ENCODE measurements around the gene HOXA1. TPM values are rescaled to one million over a fixed set of nuclear protein-coding genes. Genes with fewer than 3 reads are reported as not detected.
"Not testable (repeated sequence)": the region's sequence is repeated elsewhere in the genome, so short reads cannot be mapped to it uniquely, and the experiment has no call there.

Gene HOXA1
- total RNA-seq, 2 experiments from 2014 or later = 0.24 to 0.35 TPM

DNA sequence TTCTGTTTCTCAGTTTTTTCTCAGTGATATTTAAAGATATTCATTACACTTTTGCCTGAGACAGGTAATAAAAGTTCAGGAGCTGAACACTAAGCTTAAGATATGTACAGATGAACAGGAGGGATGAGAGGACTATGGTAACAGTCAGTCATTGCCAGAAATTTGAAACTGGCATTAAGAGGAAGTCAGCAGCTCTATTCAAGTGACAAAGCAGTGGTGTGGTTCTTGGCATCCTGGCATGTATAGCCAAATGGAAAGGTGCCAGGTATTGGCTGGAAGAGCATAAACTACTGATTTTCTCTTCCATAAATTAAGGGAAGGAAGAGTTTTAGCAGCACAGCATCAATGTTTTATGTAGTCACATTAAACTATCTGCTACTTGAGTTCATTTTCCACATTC, 22.7 kb downstream of the HOXA1 start:
- H3K27me3 Mint-ChIP-seq = peaks cover 8% of the 10 kb centered on the region
- H3K9me3 Mint-ChIP-seq = no peaks in the 10 kb centered on the region
- H3K36me3 Mint-ChIP-seq = no peaks in the 10 kb centered on the region
- no peaks in the 10 kb centered on the region for H3K4me1 Mint-ChIP-seq
- no peak overlapping the region for H3K4me3 Mint-ChIP-seq
- no peak for DNase-seq
- no peak overlapping the region for H3K27ac Mint-ChIP-seq

DNA sequence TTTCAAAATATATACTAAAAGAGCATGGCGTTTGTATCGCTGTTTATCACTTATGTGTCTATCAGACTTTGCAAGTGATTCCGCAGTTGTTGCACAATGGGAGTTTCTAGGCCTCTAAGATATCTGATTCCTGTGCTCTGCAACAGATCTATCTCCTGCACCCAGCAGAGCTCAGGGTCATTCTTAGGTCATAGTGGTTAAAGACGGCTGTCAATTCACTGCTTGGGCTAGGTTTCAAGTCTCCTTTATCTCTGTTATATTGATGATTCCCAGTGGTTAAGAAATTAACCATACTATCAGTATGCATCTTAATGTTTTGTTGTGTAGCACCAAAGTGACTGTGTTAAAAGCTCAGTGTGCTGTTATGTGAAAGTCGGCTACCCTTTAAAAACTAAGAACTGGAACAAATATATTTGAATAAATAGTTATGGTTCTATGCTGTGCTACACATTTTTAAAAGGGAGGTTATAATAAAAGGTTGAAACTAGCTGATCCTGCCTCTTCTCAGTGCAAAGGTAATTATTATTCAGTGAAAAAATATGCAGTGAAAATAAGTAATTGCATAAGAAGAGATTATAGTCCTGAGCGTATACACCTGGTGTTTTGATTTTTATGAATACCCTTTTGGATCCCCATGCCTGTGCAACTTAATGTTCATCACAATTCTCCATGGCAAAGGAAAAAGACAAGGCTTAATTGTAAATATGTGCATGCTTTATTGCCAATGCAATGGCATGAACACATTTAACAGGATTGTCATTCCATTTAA, 24.0 kb downstream of the HOXA1 start:
- H3K27me3 Mint-ChIP-seq = peaks cover 11% of the 10 kb centered on the region
- no peaks in the 10 kb centered on the region for H3K9me3 Mint-ChIP-seq
- H3K27ac Mint-ChIP-seq = no peak overlapping the region
- no peak overlapping the region for H3K4me3 Mint-ChIP-seq
- no peaks in the 10 kb centered on the region for H3K4me1 Mint-ChIP-seq
- DNase-seq = no peak
- no peaks in the 10 kb centered on the region for H3K36me3 Mint-ChIP-seq

DNA sequence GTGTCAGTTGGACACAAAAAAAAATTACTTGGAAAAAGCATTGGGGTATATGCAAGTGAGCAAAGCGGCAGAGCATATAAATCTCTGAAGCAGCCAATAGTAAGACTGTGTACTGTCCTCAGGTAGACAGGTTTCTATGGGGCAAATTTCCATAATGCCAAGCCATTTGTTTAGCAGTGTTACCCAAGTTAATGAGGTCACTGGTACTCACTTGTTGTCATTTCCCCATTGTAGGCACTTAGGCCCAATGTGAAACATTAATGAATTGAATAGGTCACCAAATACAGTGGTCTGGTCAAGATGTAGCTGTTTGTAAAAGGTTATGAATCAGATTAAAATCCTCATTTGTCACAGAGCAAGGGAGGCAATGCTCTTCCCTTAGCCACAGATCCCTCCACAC, 27.5 kb downstream of the HOXA1 start:
- Mint-ChIP-seq H3K27ac (no peak overlapping the region), H3K36me3 (no peaks in the 10 kb centered on the region), H3K4me3 (no peak overlapping the region), H3K27me3 (peaks cover 9% of the 10 kb centered on the region), H3K4me1 (no peaks in the 10 kb centered on the region), H3K9me3 (no peaks in the 10 kb centered on the region)
- DNase-seq = no peak

DNA sequence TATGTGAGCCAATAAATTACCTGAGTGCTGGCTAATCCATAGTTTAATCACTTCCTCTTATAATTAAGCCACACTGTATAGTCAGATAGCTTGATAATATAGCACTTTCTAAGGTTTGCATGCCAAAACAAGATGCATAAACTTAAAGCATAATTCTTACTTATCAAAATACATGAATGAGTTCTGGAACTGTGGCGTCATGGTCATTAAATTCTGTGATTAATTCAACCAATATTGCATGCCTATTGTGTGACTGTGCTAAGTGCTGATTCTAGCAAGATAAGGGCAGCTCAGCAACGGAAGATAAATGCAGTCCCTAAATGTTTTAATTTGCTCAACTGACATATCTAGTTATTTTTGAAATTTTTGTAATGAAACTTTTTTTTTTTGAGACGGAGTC, 29.7 kb downstream of the HOXA1 start:
- no peak overlapping the region for H3K27ac Mint-ChIP-seq
- H3K4me1 Mint-ChIP-seq = no peaks in the 10 kb centered on the region
- H3K27me3 Mint-ChIP-seq = peaks cover 9% of the 10 kb centered on the region
- no peak overlapping the region for H3K4me3 Mint-ChIP-seq
- no peaks in the 10 kb centered on the region for H3K36me3 Mint-ChIP-seq
- H3K9me3 Mint-ChIP-seq = no peaks in the 10 kb centered on the region
- no peak for DNase-seq

GRCh38 chr7:27065709-27066108, 30.1 kb downstream of the HOXA1 start:
- no peaks in the 10 kb centered on the region for H3K36me3 Mint-ChIP-seq
- no peak overlapping the region for H3K4me3 Mint-ChIP-seq
- no peaks in the 10 kb centered on the region for H3K4me1 Mint-ChIP-seq
- H3K27ac Mint-ChIP-seq = no peak overlapping the region
- DNase-seq = no peak
- H3K9me3 Mint-ChIP-seq = no peaks in the 10 kb centered on the region
- H3K27me3 Mint-ChIP-seq = peaks cover 11% of the 10 kb centered on the region

DNA sequence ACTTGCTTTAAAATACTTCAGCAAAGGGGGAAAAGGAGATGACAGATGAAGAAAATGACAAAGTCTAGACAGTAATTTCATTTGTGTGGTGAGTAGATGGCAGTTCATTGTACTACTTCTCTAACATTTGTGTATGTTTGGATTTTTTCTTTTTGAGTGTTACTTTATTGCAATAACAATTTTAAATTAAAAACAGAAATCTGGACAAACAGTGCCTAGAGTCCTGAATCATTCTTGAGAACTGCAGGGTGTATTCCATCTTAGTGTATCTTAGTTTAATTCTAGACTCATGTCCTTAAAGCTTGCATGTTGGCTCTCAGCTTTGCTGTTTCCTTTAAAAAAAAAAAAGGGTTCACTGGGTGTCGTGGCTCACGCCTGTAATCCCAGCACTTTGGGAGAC, 31.1 kb downstream of the HOXA1 start:
- no peak for DNase-seq
- Mint-ChIP-seq H3K36me3 (no peaks in the 10 kb centered on the region), H3K27me3 (peaks cover 19% of the 10 kb centered on the region)

GRCh38 chr7:27064159-27064558, 31.6 kb downstream of the HOXA1 start:
- no peaks in the 10 kb centered on the region for H3K36me3 Mint-ChIP-seq
- H3K4me1 Mint-ChIP-seq = no peaks in the 10 kb centered on the region
- no peak overlapping the region for H3K4me3 Mint-ChIP-seq
- no peak for DNase-seq
- no peaks in the 10 kb centered on the region for H3K9me3 Mint-ChIP-seq
- H3K27me3 Mint-ChIP-seq = peaks cover 20% of the 10 kb centered on the region
- H3K27ac Mint-ChIP-seq = no peak overlapping the region

More for the DNA sequence above, 31.1 kb downstream of the HOXA1 start:
- Mint-ChIP-seq H3K4me1 (no peaks in the 10 kb centered on the region), H3K27ac (no peak overlapping the region), H3K4me3 (no peak overlapping the region), H3K9me3 (no peaks in the 10 kb centered on the region)

- Mint-ChIP-seq H3K4me1 (no peaks in the 10 kb centered on the region), H3K4me3 (no peak overlapping the region), H3K27ac (no peak overlapping the region), H3K9me3 (no peaks in the 10 kb centered on the region), H3K36me3 (no peaks in the 10 kb centered on the region), H3K27me3 (peaks cover 23% of the 10 kb centered on the region)
- no peak for DNase-seq
Observed at GRCh38 chr7:27062946-27063345, 32.9 kb downstream of the HOXA1 start.

- peaks cover 3% of the 10 kb centered on the region for H3K27me3 Mint-ChIP-seq
- H3K36me3 Mint-ChIP-seq = no peaks in the 10 kb centered on the region
- no peak overlapping the region for H3K4me3 Mint-ChIP-seq
- no peaks in the 10 kb centered on the region for H3K4me1 Mint-ChIP-seq
- no peak for DNase-seq
- H3K27ac Mint-ChIP-seq = no peak overlapping the region
- no peaks in the 10 kb centered on the region for H3K9me3 Mint-ChIP-seq
Observed at GRCh38 chr7:27053153-27053552, 42.6 kb downstream of the HOXA1 start.

- no peak overlapping the region for H3K4me3 Mint-ChIP-seq
- DNase-seq = no peak
- H3K27me3 Mint-ChIP-seq = no peaks in the 10 kb centered on the region
- no peaks in the 10 kb centered on the region for H3K4me1 Mint-ChIP-seq
- H3K36me3 Mint-ChIP-seq = no peaks in the 10 kb centered on the region
- no peaks in the 10 kb centered on the region for H3K9me3 Mint-ChIP-seq
- no peak overlapping the region for H3K27ac Mint-ChIP-seq
Observed at GRCh38 chr7:27051451-27051850, 44.3 kb downstream of the HOXA1 start.

- Mint-ChIP-seq H3K4me1 (no peaks in the 10 kb centered on the region), H3K36me3 (no peaks in the 10 kb centered on the region), H3K9me3 (peaks cover 1% of the 10 kb centered on the region), H3K4me3 (no peak overlapping the region), H3K27ac (no peak overlapping the region), H3K27me3 (peaks cover 2% of the 10 kb centered on the region)
- no peak for DNase-seq
Observed at GRCh38 chr7:27048438-27048837, 47.4 kb downstream of the HOXA1 start.

DNA sequence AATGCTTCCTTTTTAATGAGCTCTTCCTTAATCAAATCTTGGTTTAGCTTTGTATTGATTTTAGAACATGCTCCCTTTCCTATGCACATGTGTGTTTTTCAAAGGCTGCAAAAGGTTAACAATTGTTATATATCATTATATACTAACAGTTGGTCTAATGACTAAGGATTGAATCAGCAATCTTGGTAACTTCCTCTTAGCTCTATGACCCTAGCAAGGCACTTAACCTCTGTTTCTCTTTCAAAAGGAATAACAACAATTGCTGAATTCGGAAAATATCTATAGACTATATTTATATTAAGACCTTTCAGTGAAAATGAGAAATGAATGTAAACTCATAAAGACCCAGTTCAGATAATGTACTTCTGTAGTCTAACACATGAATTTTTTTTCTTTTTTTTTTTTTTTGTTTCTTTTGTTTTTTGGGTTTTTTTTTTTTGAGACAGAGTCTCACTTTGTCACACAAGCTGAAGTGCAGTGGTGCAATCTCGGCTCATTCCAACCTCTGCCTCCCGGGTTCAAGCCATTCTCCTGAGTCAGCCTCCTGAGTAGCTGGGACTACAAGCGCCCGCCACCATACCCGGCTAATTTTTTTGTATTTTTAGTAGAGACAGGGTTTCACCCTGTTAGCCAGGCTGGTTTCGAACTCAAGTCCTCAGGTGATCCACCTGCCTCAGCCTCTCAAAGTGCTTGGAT, 48.8 kb downstream of the HOXA1 start:
- Mint-ChIP-seq H3K4me1 (no peaks in the 10 kb centered on the region), H3K4me3 (no peak overlapping the region), H3K36me3 (no peaks in the 10 kb centered on the region), H3K27ac (no peak overlapping the region), H3K27me3 (peaks cover 5% of the 10 kb centered on the region), H3K9me3 (peaks cover 1% of the 10 kb centered on the region)
- DNase-seq = no peak

DNA sequence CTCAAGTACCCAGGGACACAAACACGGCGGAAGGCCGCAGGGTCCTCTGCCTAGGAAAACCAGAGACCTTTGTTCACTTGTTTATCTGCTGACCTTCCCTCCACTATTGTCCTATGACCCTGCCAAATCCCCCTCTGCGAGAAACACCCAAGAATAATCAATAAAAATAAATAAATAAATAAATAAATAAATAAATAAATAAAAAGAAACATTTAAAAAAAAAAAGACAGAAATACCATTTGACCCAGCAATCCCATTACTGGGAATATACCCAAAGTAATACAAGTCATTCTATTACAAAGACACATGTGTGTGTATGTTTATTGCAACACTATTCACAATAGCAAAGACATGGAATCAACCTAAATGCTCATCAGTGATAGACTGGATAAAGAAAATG, 49.8 kb downstream of the HOXA1 start:
- not testable (repeated sequence) for H3K36me3 Mint-ChIP-seq, H3K27ac Mint-ChIP-seq, H3K9me3 Mint-ChIP-seq, H3K27me3 Mint-ChIP-seq, H3K4me3 Mint-ChIP-seq, DNase-seq, H3K4me1 Mint-ChIP-seq

- not testable (repeated sequence) for H3K4me1 Mint-ChIP-seq, H3K27me3 Mint-ChIP-seq, H3K27ac Mint-ChIP-seq, H3K36me3 Mint-ChIP-seq, H3K9me3 Mint-ChIP-seq, H3K4me3 Mint-ChIP-seq, DNase-seq
Observed at GRCh38 chr7:27045066-27045465, 50.7 kb downstream of the HOXA1 start.

Data from activated naive CD8-positive, alpha-beta T cell treated with anti-CD3 and anti-CD28 coated beads for 36 hours (primary cell).